UCSD-AML1 (cell line): Measurements from ENCODE around the gene RPS15.

Experiments
- DNase-seq: peaks from one replicate; lab custom pipeline; 2025; ENCODE audit not compliant: unreplicated experiment; lab: John Stamatoyannopoulos, UW

RPS15 gene

DNA sequence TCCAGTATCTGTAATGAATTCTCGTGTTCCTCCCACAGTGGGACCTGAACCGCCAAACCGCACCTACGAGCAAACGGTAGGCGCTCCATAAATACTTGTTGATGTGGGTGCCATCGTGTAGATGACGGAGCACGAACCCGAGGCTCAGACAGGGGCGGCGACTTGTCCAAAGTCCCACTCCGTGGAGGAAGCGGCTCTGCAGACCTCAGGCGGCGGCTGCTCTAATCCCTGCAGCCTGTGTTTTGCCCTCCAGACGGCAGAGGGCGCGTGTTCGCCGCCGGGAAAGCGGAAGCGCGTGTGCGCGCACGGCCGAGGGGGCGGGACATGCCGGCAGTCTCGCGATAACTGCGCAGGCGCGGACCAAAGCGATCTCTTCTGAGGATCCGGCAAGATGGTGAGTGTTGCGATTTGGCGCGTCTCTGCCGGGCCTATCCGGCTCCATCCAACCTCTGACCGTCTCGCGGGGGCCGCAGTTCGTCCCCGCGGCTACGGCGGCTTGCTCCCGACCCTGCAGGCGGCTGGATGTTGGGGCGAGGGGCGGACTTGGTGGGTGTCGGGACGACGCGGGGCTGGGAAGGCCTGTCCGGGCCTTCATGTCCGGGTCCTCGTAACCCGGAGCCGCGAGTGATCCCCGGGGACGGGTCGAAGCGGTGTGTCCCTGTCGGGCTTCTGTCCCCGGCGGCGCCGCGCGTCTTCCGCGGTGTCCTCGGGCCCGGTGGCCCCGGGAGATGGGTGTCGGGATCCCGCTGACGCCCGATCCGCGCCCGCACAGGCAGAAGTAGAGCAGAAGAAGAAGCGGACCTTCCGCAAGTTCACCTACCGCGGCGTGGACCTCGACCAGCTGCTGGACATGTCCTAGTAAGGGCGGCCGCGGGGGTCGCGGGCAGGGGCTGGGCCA lies at the start of gene RPS15:
Gene RPS15, plus strand, starts transcription at position 362 of the 898 bp plus-strand sequence. Its CDS starts 30 bp downstream, at position 392.
- DNase-seq, result peak; percentile 96

DNA sequence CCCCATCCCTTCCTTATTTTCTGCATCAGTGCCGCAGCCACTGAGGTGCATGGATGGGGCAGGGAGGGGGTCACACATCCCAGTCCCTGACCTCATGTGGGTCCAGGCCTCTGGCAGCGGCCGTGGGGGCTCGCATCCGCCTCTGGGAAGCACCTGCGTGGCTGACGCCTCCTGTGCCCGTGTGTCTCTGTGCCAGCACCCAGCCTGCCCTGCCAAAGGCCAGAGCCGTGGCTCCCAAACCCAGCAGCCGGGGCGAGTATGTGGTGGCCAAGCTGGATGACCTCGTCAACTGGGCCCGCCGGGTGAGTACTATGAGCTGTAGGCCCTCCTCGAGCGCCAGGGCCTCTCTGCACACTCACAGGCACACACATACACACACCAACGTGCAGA lies 49.6 kb upstream of the RPS15 start:
- no peak for DNase-seq

DNA sequence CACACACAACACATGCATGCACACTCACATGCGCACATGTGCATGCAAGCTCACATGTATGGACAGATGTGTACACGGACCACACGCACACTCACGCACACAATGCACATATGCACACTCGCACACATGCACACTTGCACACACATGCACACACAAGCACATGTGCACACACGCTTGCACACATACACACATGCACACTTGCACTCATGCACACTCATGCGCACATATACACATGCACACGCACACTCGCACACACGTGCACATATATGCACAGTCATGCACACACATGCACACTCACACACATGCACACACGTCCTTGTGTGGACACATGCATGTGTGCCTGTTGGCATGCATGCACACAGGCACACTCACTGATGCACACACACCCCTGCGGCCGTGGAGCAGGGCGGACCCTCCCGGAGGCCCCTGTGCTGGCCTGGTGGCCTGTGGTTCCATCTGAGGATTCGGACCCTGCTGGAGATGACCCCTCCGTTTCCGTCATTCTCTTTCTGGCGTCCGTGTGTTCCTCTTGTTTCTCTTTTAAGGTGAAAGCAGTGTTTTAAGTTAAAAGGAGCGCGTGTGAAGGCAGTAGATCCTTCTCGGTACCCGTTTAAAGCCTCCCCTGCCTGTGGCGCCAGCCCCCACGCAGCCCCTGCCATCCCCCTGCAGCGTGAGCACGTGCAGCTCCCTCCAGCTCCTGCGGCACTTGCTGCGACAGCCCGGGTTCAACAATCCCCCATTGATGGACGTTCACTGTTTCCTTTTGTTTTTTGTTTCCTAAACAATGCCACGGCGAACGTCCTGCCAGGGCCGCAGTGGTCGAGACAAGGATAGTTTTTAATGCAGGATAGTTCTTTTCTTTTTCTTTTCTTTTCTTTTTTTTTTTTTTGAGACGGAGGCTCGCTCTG lies 48.9 kb upstream of the RPS15 start:
- no peak for DNase-seq

DNA sequence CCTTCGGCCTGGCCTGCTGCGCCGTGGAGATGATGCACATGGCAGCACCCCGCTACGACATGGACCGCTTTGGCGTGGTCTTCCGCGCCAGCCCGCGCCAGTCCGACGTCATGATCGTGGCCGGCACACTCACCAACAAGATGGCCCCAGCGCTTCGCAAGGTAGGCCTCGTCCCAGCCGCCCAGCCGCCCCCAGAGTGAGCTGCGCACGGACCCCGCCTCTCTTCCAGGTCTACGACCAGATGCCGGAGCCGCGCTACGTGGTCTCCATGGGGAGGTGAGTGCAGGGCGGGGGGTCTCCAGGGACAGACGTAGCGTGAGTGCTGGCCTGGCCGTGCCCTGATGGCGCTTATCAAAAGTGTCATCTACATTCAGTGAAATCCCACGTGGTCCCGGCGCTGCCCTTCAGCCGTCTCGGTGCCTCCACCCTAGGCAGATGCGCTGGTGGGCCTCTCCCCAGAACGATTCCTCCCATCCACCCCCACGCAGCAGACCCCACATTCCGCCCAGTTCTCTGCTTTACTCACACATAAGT lies 47.2 kb upstream of the RPS15 start:
- no peak for DNase-seq

DNA sequence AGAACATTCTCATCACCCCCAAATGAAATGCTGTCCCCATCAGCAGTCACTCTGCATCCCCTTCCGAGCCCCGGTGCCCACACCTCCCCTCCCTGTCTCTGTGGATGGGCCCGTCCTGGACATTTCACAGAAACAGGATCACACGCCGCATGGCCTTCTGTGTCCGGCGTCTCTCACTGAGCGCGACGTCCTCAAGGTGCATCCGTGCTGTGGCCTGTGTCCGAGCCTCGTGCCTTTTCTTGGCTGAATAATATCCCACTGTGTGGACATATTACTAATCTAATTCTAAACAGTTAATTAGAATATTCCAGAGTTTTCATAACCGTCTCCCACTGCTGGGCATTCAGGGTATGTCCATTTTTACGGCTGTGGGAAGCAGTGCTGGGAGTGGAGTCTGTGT lies 45.8 kb upstream of the RPS15 start:
- no peak for DNase-seq

DNA sequence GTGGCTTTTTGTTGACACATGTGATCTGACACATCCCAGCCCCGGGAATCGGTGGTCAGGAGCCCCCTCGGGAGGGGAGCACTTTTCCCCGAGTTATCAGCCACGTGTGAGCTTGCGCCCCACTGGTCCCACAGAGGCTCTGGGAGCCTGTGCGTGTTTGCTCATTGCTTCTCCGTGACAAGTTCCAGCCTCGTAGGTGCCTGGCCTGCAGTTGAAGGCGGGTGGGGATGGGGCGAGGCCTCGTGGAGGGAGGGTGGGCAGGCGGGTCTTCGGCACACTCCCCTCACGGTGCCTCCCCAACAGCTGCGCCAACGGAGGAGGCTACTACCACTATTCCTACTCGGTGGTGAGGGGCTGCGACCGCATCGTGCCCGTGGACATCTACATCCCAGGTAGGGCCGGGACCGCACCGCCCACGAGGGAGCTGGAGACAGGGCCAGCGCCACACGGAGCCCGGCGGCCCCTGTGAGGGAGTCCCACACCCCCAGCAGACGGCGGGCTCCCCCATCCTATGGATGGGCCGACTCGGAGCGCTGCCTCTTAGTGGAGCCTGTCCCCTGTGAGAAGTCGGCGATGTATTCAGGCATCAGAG lies 45.2 kb upstream of the RPS15 start:
- DNase-seq, result no peak

DNA sequence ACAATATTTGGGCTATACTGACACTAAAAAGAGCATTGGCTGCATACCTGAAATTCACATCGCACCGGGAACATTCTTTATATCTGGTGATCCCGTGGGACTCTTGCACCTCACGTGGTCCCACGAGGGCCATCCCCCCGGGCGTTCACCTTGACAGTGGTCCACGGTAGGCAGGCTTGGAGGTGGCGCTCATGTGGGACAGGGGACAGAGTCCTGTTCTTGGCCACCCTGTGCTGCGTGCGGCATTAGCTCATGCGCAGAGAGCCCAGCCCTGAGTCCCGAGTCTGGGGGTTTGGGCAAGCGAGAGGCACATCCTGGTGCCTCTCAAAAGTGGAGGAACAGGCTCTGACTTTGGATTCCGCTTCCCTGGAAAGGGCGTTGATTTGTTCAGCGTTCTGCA lies 44.4 kb upstream of the RPS15 start:
- no peak for DNase-seq

DNA sequence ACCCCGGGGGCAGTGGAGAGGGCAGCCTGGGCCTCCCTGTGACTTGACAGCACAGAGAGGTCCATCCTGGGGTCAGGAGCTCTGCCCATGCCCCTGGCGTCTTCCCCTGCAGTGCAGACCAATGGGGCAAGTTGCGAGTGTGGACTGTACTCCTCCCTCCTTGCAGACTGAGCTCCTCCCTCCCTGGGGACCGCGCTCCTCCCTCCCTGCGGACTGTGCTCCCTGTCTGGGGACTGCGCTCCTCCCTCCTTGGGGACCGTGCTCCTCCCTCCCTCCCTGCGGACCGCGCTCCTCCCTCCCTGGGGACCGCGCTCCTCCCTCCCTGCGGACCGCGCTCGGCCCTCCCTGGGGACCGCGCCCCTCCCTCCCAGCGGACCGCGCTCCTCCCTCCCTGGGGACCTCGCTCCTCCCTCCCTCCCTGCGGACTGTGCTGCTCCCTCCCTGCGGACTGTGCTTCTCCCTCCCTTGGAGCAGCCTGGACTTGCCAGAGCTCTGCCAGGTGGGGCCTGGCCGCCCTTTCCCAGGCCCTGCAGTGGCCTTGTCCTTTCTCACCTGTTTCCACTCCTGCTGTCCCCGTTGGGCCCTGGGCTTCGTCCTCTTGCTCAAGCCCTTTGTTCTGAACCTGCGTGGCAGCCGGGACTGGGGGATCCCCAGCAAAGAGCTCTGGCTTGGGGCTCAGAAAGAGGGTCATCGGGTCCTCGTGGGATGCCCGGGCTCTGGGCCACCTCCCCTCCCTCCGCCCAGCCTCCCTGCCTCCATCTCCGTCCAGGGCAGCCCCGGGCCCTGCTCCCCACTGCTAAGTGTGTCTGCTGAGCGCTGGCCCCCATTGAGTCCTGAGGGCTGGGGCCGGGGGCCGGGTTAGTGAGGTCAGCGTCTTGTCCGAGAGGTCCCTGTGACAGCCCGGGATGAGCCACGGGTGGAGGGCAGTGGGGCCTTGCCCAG lies 43.7 kb upstream of the RPS15 start:
- no peak for DNase-seq

DNA sequence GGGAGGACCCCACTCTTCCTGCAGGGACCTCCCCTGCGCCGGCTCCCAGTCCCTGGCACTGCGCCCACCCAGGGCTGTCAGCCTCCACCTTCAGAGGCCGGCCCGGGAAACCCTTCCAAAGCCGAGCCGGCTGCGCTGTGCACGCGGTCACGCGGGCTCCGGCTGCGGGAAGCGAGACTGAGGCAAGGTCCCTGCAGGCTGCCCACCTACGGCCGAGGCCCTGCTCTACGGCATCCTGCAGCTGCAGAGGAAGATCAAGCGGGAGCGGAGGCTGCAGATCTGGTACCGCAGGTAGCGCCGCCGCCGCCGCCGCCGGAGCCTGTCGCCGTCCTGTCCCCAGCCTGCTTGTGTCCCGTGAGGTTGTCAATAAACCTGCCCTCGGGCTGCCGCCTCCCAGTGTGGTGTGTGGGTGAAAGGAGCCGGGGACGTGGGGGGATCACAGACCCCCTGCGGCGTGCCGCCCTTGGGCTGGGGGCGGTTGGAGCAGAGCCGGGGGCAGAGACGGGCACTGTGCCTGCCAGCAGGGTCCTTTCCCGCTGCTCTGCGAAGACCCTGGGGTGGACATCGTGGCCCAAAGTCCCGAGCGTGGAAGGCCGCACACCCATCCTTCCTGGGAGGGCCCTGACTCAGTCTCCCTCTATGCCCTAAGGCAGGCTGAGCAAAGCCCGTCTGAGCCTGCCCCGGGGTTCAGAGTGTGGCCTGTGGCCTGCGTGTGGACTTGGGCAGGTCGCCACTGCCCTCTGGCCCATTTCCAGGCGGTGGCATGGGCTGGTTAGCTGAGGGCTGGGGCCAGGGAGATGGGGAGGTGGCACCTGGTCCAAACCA lies 42.8 kb upstream of the RPS15 start:
- DNase-seq, result no peak

DNA sequence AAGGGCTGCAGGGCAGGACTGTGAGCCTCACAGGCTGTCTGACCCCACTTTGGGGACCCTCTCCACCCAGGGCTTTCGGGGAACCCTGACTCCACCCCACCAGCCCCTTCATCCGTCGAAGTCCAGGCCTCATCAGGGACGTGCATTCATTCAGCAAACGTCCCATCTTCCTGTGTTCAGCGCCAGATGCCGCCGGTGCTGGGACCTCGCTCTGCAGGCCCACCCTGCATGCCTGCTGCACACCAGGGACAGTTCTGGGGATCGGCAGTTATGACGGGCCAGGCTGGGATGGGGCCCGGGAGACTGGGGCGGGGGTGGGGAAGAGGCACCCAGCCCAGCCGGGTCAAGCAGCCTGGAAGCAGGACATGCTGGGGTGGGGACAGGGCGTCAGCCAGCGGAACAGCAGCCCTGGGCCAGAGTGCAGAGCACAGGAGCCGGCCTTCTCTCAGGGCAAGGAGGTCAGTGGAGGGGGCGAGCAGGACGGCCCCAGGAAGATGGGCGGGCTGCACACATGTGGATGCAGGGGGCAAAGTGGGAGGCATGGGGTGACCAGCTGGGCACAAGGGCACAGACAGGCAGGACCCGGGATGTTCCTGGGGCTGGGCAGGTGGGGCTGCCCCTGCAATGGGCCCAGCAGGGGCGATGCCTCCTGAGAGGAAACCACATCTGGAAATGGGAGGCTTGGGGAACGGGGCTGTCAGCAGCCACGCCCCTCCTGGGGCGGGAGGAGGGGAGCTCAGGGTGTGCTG lies 42.0 kb upstream of the RPS15 start:
- DNase-seq, result peak; percentile 56

DNA sequence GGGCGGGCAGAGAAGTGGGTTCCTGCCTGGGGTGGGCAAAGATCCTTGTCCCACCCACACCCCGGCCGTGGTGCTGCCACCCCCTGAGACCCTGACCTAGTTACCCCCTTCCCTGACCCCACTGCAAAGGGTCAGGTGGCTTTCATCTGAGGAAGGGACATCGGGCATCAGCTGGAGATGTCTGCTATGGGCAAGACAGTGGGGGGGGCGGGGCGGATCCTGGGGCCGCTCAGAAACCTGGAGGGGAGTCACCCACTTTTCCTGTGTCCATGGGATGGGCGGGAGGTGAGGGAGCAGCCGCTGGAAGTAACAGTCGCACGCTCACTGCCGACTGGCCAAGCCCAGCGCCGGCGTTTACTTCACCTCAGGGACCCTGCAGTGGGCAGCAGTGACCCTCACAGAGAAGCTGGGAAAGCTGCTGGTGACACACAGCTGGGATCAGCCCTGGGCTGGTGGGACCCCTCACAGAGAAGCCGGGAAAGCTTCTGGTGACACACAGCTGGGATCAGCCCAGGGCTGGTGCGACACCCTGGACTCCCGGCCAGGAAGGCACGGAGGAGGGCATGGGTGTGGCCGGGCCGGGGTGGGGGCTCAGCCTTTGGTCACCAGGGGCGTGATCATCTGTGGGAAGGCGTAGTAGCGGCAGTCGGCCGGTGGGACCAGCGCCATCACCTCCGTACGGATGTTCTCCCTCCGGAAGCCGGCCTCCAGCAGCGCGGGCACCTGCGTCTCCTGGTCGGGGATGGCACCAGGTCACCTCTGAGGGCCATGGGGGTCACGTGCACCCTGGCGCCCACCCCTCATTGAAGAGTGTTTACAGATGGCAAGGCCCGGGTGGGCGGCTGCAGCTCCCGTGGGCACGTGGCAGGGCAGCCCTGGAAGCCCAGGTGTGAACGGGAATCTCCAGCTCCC lies 41.2 kb upstream of the RPS15 start:
- no peak for DNase-seq

DNA sequence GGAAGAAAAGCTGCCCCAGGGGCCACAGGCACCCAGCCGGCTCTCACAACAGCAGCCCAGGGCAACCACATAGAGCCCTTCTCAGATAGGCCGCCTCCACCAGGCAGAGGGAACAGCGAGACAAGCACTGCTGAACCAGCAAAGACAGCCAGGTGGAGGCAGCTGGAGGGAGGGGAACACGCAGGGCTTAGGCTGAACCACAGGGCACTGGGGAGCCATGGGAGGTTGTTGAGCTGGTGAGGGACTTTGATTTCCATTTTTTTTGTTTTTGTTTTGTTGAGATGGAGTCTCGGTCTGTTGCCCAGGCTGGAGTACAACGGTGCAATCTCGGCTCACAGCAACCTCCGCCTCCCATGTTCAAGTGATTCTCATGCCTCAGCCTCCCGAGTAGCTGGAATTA lies 40.4 kb upstream of the RPS15 start:
- no peak for DNase-seq

DNA sequence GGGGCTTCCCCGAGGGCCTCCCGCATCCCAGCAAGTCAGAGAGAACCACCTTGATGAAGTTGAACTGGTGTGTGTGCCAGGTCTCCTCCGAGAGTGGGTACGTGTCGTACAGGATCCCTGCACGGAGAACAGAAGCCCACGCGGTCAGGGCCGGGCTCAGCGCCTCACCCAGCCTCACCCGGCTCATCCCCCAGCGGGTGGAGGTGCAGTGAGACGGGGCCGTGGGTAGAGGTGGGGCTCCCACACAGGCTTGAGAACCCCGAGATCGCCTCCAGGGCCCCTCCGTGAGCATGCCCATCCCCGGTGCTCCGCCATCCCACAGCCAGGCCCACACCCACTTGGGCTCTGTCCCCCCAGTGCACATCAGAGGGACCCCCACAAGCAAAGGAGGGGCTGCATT lies 39.1 kb upstream of the RPS15 start:
- no peak for DNase-seq

DNA sequence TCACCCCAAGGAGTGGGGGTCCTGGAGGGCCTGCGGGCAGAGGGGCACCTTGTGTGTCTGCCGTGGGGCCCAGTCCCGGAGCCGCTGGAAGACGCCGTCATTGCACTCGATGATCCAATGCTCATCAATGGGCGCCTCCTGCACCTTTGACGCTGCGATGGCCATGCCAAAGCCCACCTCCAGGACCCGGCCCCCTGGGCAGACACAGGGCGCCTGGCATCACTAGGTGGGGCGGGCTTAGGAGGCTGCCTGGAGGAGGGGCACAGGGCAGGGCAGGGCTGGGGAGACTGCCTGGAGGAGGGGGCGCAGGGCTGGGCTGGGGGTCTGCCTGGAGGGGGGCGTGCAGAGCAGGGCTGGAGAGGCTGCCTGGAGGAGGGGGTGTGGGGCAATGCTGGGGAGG lies 38.5 kb upstream of the RPS15 start:
- DNase-seq, result no peak

DNA sequence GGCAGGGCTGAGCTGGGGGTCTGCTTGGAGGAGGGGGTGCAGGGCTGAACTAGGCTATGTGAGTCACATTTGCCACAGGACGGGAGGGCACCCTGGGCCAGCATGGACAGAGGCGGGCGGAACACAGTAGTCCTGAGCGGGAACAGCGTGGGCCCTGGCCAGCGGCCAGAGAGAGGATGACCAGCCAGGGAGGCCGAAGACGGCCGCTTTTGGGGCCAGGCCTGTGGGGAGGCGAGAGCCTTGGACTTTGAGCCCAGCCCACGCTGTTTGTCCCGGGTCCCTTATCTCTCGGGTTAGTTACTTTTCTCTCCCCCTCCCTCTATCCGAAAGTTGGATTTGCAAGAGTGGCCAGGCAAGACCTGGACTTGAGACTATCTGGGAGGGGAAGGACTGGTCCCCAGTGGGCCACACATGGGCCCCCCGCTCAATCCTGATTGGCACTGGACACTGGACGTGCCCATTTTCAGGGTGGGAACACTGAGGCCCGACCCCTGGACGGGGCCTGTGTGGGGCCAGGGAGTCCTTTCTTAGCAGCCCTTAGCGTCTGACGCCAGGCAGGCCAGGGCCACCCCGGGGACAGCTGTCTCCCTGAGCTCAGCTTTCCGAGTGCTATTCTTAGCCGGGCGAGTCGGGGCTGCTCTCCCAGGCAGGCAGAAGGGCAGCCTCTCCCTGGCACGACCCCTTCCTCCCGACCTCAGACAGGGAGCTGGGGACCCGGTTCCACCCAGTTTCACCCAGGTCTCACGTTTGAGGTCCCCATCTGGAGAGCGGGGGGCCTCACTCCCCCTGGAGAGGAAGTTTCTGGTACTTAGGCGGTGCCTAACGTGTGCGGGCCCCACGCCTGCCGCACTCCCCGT lies 37.7 kb upstream of the RPS15 start:
- DNase-seq, result peak; percentile 19

DNA sequence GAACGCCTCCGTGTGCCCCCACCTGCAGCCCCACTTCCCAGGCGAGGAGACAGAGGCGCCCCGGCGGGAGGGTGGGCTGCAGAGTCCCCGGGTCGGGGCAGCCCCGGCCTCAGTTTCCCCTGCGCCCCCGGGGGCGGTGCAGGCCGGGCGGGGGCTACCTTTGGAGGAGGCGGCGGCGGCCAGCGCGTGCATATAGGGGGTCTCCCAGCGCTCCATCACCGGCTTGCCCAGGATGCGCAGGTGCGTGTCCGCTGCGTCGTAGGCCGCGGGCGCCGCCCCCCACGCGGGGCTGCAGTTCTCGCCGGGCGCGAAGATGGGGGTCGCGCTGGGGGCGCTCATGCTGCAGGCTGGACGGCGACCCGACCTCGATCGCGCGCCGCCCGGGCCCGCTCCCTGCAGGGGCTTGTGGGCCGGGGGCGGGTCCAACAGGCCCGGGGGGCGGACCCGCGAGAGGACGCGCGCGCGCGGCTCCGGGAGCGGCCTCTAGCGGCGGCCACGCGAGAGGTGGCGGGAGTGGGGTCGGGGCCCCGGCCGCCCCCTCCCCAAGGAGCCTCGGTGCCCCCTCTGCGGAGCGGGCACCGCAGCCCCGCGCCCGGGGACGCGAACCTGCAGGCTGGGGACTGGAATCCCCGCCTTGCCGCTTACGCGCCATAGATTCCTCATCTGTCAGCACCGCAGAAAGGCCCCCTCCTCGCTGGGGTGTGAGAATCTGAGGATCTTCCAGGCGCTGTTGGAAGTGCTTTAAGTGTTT lies 36.9 kb upstream of the RPS15 start, which contains the start of gene GAMT:
Gene GAMT, minus strand, starts transcription at position 405 of the 751 bp plus-strand sequence. Its CDS starts 66 bp downstream, at position 339.
- peak; percentile 72 for DNase-seq
